ENCODE results near the gene CMTM8. TPM values are rescaled to one million over a fixed set of nuclear protein-coding genes. Genes with fewer than 3 reads are reported as not detected.

CMTM8 gene
- total RNA-seq, 1 donor from 2014 or later = 4.7 TPM

DNA sequence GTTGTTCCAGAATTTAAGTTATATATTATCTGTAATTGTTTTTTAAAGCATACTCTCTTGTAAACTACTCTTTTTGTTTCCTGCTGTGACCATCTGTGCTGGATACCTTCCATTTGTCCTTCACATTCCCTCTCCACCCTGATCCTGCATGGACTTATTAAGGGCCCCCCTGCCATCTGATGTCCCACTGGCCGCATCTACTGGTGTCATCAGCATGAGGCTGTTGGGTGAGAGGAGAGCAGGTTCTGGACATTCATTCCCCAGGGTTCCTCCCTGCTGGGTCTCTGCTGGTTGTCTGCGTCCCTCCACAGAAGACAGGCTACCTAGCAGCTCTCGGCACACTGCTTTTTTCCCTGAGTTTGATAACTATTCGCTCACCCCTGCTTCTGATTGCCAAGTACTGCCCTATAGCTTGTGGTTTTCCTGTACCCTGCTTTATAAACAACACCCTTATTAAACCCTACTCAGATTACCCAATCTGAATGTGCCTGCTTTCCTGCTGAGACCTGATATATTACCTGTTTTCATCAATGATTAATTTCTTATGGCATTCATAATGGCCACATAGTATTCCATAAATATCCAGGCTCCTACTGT is 7.7 kb downstream of the CMTM8 start:
- H3K27ac ChIP-seq = no peak overlapping the region
- intact Hi-C loops (cut with DNase I) = no loop called here
- no peaks in the 10 kb centered on the region for H3K9me3 ChIP-seq
- TF ChIP-seq POLR2AphosphoS5 (IDR thresholded peaks at IDR 0.05; ENCODE audit: insufficient read depth in 1 of 2, low read depth in 1 of 2) = no peak
- no peak for TF ChIP-seq POLR2A (IDR thresholded peaks at IDR 0.05)
- TF ChIP-seq, protein P1, sequence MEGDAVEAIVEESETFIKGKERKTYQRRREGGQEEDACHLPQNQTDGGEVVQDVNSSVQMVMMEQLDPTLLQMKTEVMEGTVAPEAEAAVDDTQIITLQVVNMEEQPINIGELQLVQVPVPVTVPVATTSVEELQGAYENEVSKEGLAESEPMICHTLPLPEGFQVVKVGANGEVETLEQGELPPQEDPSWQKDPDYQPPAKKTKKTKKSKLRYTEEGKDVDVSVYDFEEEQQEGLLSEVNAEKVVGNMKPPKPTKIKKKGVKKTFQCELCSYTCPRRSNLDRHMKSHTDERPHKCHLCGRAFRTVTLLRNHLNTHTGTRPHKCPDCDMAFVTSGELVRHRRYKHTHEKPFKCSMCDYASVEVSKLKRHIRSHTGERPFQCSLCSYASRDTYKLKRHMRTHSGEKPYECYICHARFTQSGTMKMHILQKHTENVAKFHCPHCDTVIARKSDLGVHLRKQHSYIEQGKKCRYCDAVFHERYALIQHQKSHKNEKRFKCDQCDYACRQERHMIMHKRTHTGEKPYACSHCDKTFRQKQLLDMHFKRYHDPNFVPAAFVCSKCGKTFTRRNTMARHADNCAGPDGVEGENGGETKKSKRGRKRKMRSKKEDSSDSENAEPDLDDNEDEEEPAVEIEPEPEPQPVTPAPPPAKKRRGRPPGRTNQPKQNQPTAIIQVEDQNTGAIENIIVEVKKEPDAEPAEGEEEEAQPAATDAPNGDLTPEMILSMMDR (IDR thresholded peaks at IDR 0.05) = no peak
- H3K4me3 ChIP-seq = no peak overlapping the region
- no peaks in the 10 kb centered on the region for H3K4me1 ChIP-seq
- no peaks in the 10 kb centered on the region for H3K27me3 ChIP-seq
- H3K36me3 ChIP-seq = no peaks in the 10 kb centered on the region
- DNase-seq (ENCODE audit: extremely low spot score in 2 of 2) = no peak

DNA sequence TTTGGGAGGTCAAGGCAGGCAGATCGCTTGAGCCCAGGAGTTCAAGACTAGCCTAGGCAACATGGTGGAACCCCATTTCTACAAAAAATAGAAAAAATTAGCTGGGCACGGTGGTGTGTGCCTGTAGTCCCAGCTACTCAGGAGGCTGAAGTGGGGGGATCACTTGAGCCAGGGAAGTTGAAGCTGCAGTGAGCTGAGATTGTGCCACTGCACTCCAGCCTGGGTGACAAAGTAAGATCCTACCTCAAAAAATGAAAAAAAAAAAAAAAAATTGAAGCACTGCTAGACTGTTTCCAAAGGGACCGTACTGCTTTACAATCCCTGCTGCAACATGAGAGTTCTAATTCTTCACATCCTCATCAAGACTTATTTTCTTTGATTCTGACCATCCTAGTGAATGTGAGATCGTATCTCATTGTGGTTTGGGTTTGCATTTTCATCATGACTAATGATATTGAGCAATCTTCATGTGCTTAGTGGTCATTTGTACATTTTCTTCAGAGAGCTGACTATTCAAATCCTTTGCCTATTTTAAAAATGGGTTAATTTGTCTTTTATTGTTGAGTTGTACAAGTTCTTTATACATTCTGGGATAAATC is 10.8 kb downstream of the CMTM8 start:
- intact Hi-C loops (cut with DNase I) = no loop called here

DNA sequence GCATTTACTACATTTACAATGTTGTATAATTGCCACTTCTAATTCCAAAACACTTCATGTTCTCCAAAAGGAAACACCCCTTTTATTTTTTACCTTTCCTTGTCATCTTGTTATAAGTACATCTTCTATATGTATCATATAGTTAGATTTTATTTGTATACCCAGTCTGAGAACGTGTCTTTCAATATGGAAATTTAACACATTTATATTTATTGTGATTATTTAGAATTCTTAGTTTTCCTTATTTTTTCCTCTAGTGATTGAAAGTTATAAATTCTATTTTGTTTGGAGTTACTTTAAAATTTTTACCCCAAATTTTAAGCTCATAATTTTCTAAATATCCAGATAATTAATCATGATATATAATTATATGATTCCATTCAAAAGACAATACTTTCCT is 15.8 kb downstream of the CMTM8 start:
- Histone ChIP-seq H3K4me1 (no peaks in the 10 kb centered on the region), H3K4me3 (no peak overlapping the region), H3K27ac (no peak overlapping the region), H3K27me3 (no peaks in the 10 kb centered on the region), H3K9me3 (no peaks in the 10 kb centered on the region), H3K36me3 (no peaks in the 10 kb centered on the region)
- TF ChIP-seq POLR2AphosphoS5 (IDR thresholded peaks at IDR 0.05; ENCODE audit: insufficient read depth in 1 of 2, low read depth in 1 of 2) (no peak), POLR2A (IDR thresholded peaks at IDR 0.05) (no peak)
- TF ChIP-seq, protein P1 (IDR thresholded peaks at IDR 0.05) = no peak
- intact Hi-C loops (cut with DNase I) = no loop called here
- no peak for DNase-seq (ENCODE audit: extremely low spot score in 2 of 2)

More for the DNA sequence above, 10.8 kb downstream of the CMTM8 start:
- H3K27me3 ChIP-seq = no peaks in the 10 kb centered on the region
- H3K36me3 ChIP-seq = no peaks in the 10 kb centered on the region
- no peak for DNase-seq (ENCODE audit: extremely low spot score in 2 of 2)
- no peaks in the 10 kb centered on the region for H3K9me3 ChIP-seq
- no peak overlapping the region for H3K4me3 ChIP-seq
- H3K27ac ChIP-seq = no peak overlapping the region
- H3K4me1 ChIP-seq = no peaks in the 10 kb centered on the region
- TF ChIP-seq, protein P1 (IDR thresholded peaks at IDR 0.05) = no peak
- no peak for TF ChIP-seq POLR2AphosphoS5 (IDR thresholded peaks at IDR 0.05; ENCODE audit: insufficient read depth in 1 of 2, low read depth in 1 of 2)
- TF ChIP-seq POLR2A (IDR thresholded peaks at IDR 0.05) = no peak

DNA sequence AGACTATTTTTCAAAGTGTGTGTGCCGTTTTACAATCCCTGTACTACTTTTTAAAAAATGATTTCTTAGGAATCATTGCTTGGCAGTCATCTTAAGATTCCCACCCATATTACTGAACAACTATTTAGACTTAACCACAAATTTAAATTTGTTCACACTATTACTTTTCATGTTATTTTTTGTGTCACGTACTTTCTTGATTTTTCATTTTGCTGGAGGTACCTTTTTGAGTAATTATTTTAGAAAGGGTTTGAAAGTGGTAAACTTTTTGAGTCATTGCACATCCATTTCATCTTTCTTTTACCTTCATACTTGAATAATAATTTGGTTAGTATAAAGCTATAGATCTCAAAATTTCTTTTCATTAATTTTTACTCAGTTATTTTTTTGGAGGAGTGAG is 16.9 kb downstream of the CMTM8 start:
- TF ChIP-seq POLR2AphosphoS5 (IDR thresholded peaks at IDR 0.05; ENCODE audit: insufficient read depth in 1 of 2, low read depth in 1 of 2) = no peak
- TF ChIP-seq, protein P1 (IDR thresholded peaks at IDR 0.05) = no peak
- TF ChIP-seq POLR2A (IDR thresholded peaks at IDR 0.05) = no peak
- no peaks in the 10 kb centered on the region for H3K9me3 ChIP-seq
- no peak overlapping the region for H3K27ac ChIP-seq
- no peak for DNase-seq (ENCODE audit: extremely low spot score in 2 of 2)
- no peak overlapping the region for H3K4me3 ChIP-seq
- intact Hi-C loops (cut with DNase I) = no loop called here
- H3K4me1 ChIP-seq = no peaks in the 10 kb centered on the region
- no peaks in the 10 kb centered on the region for H3K27me3 ChIP-seq
- no peaks in the 10 kb centered on the region for H3K36me3 ChIP-seq

DNA sequence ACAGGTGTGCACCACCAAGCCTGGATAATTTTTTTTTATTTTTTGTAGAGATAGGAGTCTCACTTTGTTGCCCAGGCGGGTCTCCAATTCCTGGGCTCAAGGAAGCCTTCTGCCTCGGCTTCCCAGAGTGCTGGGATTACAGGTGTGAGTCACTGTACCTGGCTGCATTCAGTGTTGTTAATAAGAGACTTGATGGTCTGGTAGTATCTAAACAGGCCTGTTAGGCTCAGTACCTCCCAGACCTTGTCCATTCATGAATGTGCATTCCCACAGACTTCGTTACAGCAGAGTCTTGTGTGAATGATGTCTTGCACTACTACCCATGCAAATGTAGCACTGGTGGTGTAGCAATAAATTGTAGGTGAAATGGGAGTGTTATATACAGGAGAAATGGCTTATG is 17.7 kb downstream of the CMTM8 start:
- H3K27me3 ChIP-seq = no peaks in the 10 kb centered on the region
- H3K4me1 ChIP-seq = no peaks in the 10 kb centered on the region
- TF ChIP-seq POLR2A (IDR thresholded peaks at IDR 0.05) = no peak
- TF ChIP-seq, protein P1 (IDR thresholded peaks at IDR 0.05) = no peak
- TF ChIP-seq POLR2AphosphoS5 (IDR thresholded peaks at IDR 0.05; ENCODE audit: insufficient read depth in 1 of 2, low read depth in 1 of 2) = no peak
- no peaks in the 10 kb centered on the region for H3K36me3 ChIP-seq
- H3K4me3 ChIP-seq = no peak overlapping the region
- no peak overlapping the region for H3K27ac ChIP-seq
- DNase-seq (ENCODE audit: extremely low spot score in 2 of 2) = no peak
- intact Hi-C loops (cut with DNase I) = no loop called here
- H3K9me3 ChIP-seq = no peaks in the 10 kb centered on the region
